Measurements from ENCODE around the gene CTNNBL1. TPM values are rescaled to one million over a fixed set of nuclear protein-coding genes. Genes with fewer than 3 reads are reported as not detected.
A peak's percentile ranks its signal among the peaks of the same experiment; 100 is the strongest.

Gene CTNNBL1
- total RNA-seq, 2 donors from 2014 or later = 68.6 to 68.7 TPM

DNA sequence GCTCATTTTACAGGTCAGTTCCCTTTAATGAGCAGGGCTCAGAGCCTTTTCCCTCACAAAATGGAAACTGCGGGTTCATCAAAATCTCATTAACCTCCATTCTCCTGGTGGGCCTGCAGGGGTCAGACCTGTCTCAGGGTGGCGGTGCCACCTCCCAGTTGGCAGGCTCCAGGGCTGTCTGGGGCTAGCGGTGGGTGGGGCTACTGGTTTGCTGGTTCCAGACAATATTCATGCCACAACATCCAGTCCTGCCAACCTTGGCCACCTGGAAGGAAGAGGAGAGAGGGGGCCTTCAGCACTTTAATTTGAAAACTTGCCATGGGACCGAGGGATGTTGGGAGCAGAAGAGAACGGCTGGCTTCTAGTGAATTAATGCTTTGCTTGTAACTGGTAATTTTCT is 41.9 kb upstream of the CTNNBL1 start:
- DNase-seq = peak; percentile 84

GRCh38 chr20:37656945-37657344 is 36.9 kb upstream of the CTNNBL1 start:
- Histone ChIP-seq H3K9me3 (ENCODE audit: control insufficient read depth, low read length) (peaks cover 9% of the 10 kb centered on the region), H3K27ac (ENCODE audit: low read depth, low read length) (no peak overlapping the region), H3K9ac (ENCODE audit: extremely low read depth, low read length, poor library complexity, severe bottlenecking) (no peak overlapping the region), H3K36me3 (ENCODE audit: control insufficient read depth, insufficient read depth, low read length) (no peaks in the 10 kb centered on the region), H3K27me3 (ENCODE audit: control insufficient read depth, insufficient read depth, low read length, poor library complexity, severe bottlenecking) (no peaks in the 10 kb centered on the region), H3K4me3 (ENCODE audit: low read length) (no peak overlapping the region), H3K4me1 (ENCODE audit: control insufficient read depth, insufficient read depth, low read length) (peaks cover under 1% of the 10 kb centered on the region)
- no peak for TF ChIP-seq CTCF (conservative IDR thresholded peaks at IDR 0.05)
- Mint-ChIP-seq H3K9me3 (peaks cover 10% of the 10 kb centered on the region), H3K4me1 (peaks cover 1% of the 10 kb centered on the region), H3K36me3 (ENCODE audit: low read depth) (no peaks in the 10 kb centered on the region), H3K27me3 (ENCODE audit: insufficient read depth) (peaks cover 4% of the 10 kb centered on the region), H3K4me3 (no peak overlapping the region), H3K27ac (no peak overlapping the region)
- no peak for DNase-seq
- WGBS, 2 experiments (ENCODE audit: insufficient coverage in 1 of 2, insufficient read length in 1 of 2) = 78 to 80% methylated on average over 5 to 6 of the region's 6 CpGs

More for the DNA sequence above, 41.9 kb upstream of the CTNNBL1 start:
- no peak overlapping the region for H3K9ac ChIP-seq (ENCODE audit: extremely low read depth, low read length, poor library complexity, severe bottlenecking)
- Mint-ChIP-seq H3K27me3 (ENCODE audit: insufficient read depth) (peaks cover 4% of the 10 kb centered on the region), H3K9me3 (peaks cover 10% of the 10 kb centered on the region), H3K4me1 (peaks cover 18% of the 10 kb centered on the region), H3K4me3 (no peak overlapping the region), H3K36me3 (ENCODE audit: low read depth) (no peaks in the 10 kb centered on the region), H3K27ac (no peak overlapping the region)
- H3K4me1 ChIP-seq (ENCODE audit: control insufficient read depth, insufficient read depth, low read length) = peaks cover 11% of the 10 kb centered on the region
- no peak overlapping the region for H3K27ac ChIP-seq (ENCODE audit: low read depth, low read length)
- no peaks in the 10 kb centered on the region for H3K27me3 ChIP-seq (ENCODE audit: control insufficient read depth, insufficient read depth, low read length, poor library complexity, severe bottlenecking)
- TF ChIP-seq CTCF (conservative IDR thresholded peaks at IDR 0.05) = peak; percentile 82
- H3K9me3 ChIP-seq (ENCODE audit: control insufficient read depth, low read length) = peaks cover 9% of the 10 kb centered on the region
- H3K36me3 ChIP-seq (ENCODE audit: control insufficient read depth, insufficient read depth, low read length) = no peaks in the 10 kb centered on the region
- H3K4me3 ChIP-seq (ENCODE audit: low read length) = no peak overlapping the region
- 73 to 75% methylated on average over 3 to 5 of the region's 5 CpGs for WGBS, 2 experiments (ENCODE audit: insufficient coverage in 1 of 2, insufficient read length in 1 of 2)

DNA sequence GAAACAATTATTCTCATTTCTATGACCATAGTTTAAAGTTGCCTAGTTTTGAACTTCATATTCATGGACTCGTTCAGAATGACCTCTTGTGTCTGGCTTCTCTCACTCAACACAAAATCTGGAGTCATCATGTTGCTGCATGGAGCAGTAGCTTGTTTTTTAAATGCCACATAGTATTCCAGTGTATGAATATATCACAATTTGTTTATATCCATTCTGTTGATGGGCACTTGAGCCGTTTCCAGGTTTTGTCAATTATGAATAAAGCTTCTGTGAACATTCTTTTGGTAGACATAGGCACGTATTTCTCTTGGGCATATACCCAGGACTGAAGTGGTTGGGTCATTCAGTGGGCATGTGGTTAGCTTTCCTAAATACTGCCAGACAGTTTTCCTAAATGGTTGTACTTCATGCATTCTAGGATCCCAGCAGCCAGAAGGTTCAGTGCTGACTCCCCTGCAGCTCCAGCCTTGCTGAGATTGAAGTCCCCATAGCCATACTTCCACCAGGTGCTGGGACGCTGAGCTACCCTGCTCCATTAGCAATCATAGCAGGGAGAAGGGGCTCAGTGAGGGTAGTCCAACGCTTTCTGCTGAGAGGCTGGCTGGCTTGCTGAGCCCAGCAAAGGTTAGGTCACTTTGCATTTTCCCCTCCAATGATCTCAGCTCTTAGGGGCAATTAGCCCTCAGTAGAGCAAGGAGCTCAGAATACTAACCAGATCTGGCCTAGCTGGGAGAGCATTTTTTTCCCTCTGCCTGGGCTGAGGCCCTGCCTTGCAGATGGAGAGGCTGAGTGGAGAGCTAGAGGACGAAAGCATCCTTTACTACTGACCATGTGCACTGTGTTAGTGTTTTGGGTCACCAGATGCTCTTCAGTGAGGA is 35.7 kb upstream of the CTNNBL1 start:
- Histone ChIP-seq H3K9ac (ENCODE audit: extremely low read depth, low read length, poor library complexity, severe bottlenecking) (no peak overlapping the region), H3K27ac (ENCODE audit: low read depth, low read length) (no peak overlapping the region), H3K4me1 (ENCODE audit: control insufficient read depth, insufficient read depth, low read length) (no peaks in the 10 kb centered on the region), H3K36me3 (ENCODE audit: control insufficient read depth, insufficient read depth, low read length) (no peaks in the 10 kb centered on the region), H3K27me3 (ENCODE audit: control insufficient read depth, insufficient read depth, low read length, poor library complexity, severe bottlenecking) (no peaks in the 10 kb centered on the region), H3K9me3 (ENCODE audit: control insufficient read depth, low read length) (peaks cover 9% of the 10 kb centered on the region), H3K4me3 (ENCODE audit: low read length) (no peak overlapping the region)
- H3K4me3 Mint-ChIP-seq = no peak overlapping the region
- peaks cover 4% of the 10 kb centered on the region for H3K27me3 Mint-ChIP-seq (ENCODE audit: insufficient read depth)
- DNase-seq = no peak
- peaks cover 4% of the 10 kb centered on the region for H3K4me1 Mint-ChIP-seq
- no peaks in the 10 kb centered on the region for H3K36me3 Mint-ChIP-seq (ENCODE audit: low read depth)
- no peak overlapping the region for H3K27ac Mint-ChIP-seq
- no peak for TF ChIP-seq CTCF (conservative IDR thresholded peaks at IDR 0.05)
- H3K9me3 Mint-ChIP-seq = peaks cover 10% of the 10 kb centered on the region
- WGBS, 2 experiments (ENCODE audit: insufficient coverage in 1 of 2, insufficient read length in 1 of 2) = 66% methylated on average over 4 to 6 of the region's 6 CpGs

Data from endodermal cell (in vitro differentiated cells).